Activated CD8-positive, alpha-beta memory T cell treated with anti-CD3 and anti-CD28 coated beads, Interleukin-2, amount 10 ng/mL, durations not matched to agents 7 days and 5 days (primary cell): ENCODE data around the gene DNASE2. TPM values are rescaled to one million over a fixed set of nuclear protein-coding genes. Genes with fewer than 3 reads are reported as not detected.

Experiments used
- ATAC-seq: fragments of 150-1000 bp; cut with Tn5 transposase; one replicate; pipeline ENCODE4 v1.10.0; 2021; ENCODE audit warnings: moderate library complexity
- CTCF ChIA-PET: fragments of 350-600 bp; sonication (Branson Sonifier 250); formaldehyde crosslinking; loops from one replicate; lab custom pipeline; 2021; ENCODE audit warnings: antibody characterized with exemption; lab: Charles Lee
- DNase-seq: peaks from one replicate; pipeline ENCODE4 v3.0.0-alpha.2; 2020
- H3K27ac Mint-ChIP-seq: one replicate; pipeline ENCODE4 v1.8.0; 2021; ENCODE audit warnings: mild to moderate bottlenecking, mixed read lengths
- H3K27me3 Mint-ChIP-seq: one replicate; pipeline ENCODE4 v1.8.0; 2021; ENCODE audit warnings: mixed read lengths
- H3K36me3 Mint-ChIP-seq: one replicate; pipeline ENCODE4 v1.8.0; 2021; ENCODE audit warnings: mild to moderate bottlenecking, mixed read lengths
- H3K4me1 Mint-ChIP-seq: one replicate; pipeline ENCODE4 v1.8.0; 2021; ENCODE audit warnings: mixed read lengths
- H3K4me3 Mint-ChIP-seq: one replicate; pipeline ENCODE4 v1.8.0; 2021; ENCODE audit warnings: mild to moderate bottlenecking, moderate library complexity, mixed read lengths
- H3K9me3 Mint-ChIP-seq: one replicate; pipeline ENCODE4 v1.8.0; 2022; ENCODE audit warnings: low read depth, mixed read lengths
- total RNA-seq, 2 experiments: library from RNA; stranded (reverse); gene quantifications; one replicate each; pipeline ENCODE4 v1.2.3, GENCODE V29; 2021

DNASE2 gene
- total RNA-seq, 2 experiments from 2014 or later = 32.5 to 34.1 TPM

- no peaks in the 10 kb centered on the region for H3K9me3 Mint-ChIP-seq
- H3K27ac Mint-ChIP-seq = no peak overlapping the region
- no peaks in the 10 kb centered on the region for H3K36me3 Mint-ChIP-seq
- H3K4me1 Mint-ChIP-seq = peaks cover 21% of the 10 kb centered on the region
- DNase-seq (no peak), ATAC-seq (no peak)
- H3K27me3 Mint-ChIP-seq = peaks cover 46% of the 10 kb centered on the region
- H3K4me3 Mint-ChIP-seq = no peak overlapping the region
- CTCF ChIA-PET = interaction anchor here (1.4 to 7.9 kb wide), 3 partner anchors 78 to 217 kb away, joined by 3 to 146 read pairs (median 123); no protein-coding TSS in a partner anchor
Observed at GRCh38 chr19:12843999-12844732, 37.1 kb downstream of the DNASE2 start.

- Mint-ChIP-seq H3K27ac (no peak overlapping the region), H3K4me3 (no peak overlapping the region), H3K4me1 (peaks cover 24% of the 10 kb centered on the region), H3K27me3 (peaks cover 51% of the 10 kb centered on the region), H3K36me3 (no peaks in the 10 kb centered on the region), H3K9me3 (no peaks in the 10 kb centered on the region)
- no peak for ATAC-seq
- DNase-seq = no peak
- CTCF ChIA-PET = interaction anchor here (7.9 kb wide), 1 partner anchor 85 kb away, joined by 123 read pairs; no protein-coding TSS in a partner anchor
Observed at GRCh38 chr19:12843328-12843727, 37.9 kb downstream of the DNASE2 start.

DNA sequence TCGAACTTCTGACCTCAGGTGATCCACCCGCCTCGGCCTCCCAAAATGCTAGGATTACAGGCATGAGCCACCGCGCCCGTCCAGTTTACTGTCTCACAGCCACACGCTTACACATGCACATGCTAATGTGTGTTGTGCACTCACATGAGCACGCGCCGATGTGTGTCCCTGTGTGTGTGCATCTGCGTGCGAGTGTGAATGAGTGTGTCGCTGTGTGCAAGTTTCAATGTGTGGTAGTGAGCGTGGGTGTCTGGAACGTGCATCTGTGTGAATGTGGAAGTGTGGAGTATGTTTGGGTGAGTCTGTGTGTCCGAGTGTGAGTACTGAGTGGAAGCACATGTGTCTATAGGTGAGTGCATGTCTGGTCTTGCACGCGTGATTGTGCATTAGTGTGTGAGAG is 38.7 kb downstream of the DNASE2 start:
- H3K36me3 Mint-ChIP-seq = no peaks in the 10 kb centered on the region
- H3K4me1 Mint-ChIP-seq = peaks cover 21% of the 10 kb centered on the region
- H3K4me3 Mint-ChIP-seq = no peak overlapping the region
- H3K27ac Mint-ChIP-seq = no peak overlapping the region
- H3K9me3 Mint-ChIP-seq = no peaks in the 10 kb centered on the region
- CTCF ChIA-PET = no interaction called here
- DNase-seq (no peak), ATAC-seq (no peak)
- H3K27me3 Mint-ChIP-seq = peaks cover 57% of the 10 kb centered on the region

DNA sequence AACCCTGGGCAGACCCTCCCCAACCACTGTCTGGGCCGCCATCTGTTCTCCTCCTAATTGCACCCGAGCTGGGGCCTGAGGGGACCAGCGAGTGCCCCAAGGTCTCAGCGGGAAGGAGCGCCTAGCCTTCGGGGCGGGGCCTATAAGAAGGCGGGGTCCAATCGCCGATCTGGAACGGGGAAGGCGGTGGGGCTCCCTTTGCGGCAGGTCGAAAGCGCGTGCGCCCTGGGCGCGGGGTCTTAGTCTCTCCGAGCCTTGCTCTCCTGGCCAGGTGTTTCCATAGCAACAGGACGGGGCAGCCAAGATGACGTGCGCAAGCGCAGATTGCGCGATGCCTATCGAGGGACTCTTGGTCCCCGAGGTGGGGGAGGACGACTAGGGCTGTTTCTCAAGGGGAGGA is 40.2 kb downstream of the DNASE2 start:
- CTCF ChIA-PET = interaction anchor here (1.0 kb wide), 1 partner anchor 80 kb away, joined by 4 read pairs; no protein-coding TSS in a partner anchor
- ATAC-seq (peak; percentile 14), DNase-seq (peak; percentile 45)
- Mint-ChIP-seq H3K4me3 (peak overlapping the region; percentile 22), H3K27me3 (peaks cover 63% of the 10 kb centered on the region), H3K27ac (no peak overlapping the region), H3K4me1 (peaks cover 16% of the 10 kb centered on the region), H3K9me3 (no peaks in the 10 kb centered on the region), H3K36me3 (no peaks in the 10 kb centered on the region)

GRCh38 chr19:12840091-12841079 is 40.9 kb downstream of the DNASE2 start:
- CTCF ChIA-PET = interaction anchor here (1.7 kb wide), 1 partner anchor 42 kb away, joined by 3 read pairs; no protein-coding TSS in a partner anchor
- Mint-ChIP-seq H3K9me3 (no peaks in the 10 kb centered on the region), H3K27ac (no peak overlapping the region), H3K4me3 (no peak overlapping the region), H3K36me3 (no peaks in the 10 kb centered on the region), H3K4me1 (peaks cover 16% of the 10 kb centered on the region), H3K27me3 (peaks cover 69% of the 10 kb centered on the region)
- ATAC-seq (peak; percentile 68), DNase-seq (peak; percentile 76)

GRCh38 chr19:12838886-12839756 is 42.1 kb downstream of the DNASE2 start:
- no peak for ATAC-seq
- Mint-ChIP-seq H3K4me3 (peak overlapping the region; percentile 9), H3K9me3 (no peaks in the 10 kb centered on the region)

GRCh38 chr19:12838182-12838885 is 42.9 kb downstream of the DNASE2 start, which contains the start of gene MAST1:
Gene MAST1 (plus strand): TSS chr19:12838515. CDS start chr19:12838573, 58 bp downstream.
- peak within 1 kb of the TSS; percentile 22 for H3K4me3 Mint-ChIP-seq
- no peaks in the 10 kb centered on the region for H3K9me3 Mint-ChIP-seq

More at GRCh38 chr19:12838886-12839756, 42.1 kb downstream of the DNASE2 start:
- Mint-ChIP-seq H3K4me1 (peaks cover 20% of the 10 kb centered on the region), H3K36me3 (no peaks in the 10 kb centered on the region), H3K27ac (no peak overlapping the region), H3K27me3 (peaks cover 77% of the 10 kb centered on the region)
- DNase-seq = peak; percentile 50
- CTCF ChIA-PET = interaction anchor here (1.0 to 1.7 kb wide), 4 partner anchors 8 to 73 kb away, joined by 3 to 8 read pairs (median 3); no protein-coding TSS in a partner anchor

GRCh38 chr19:12837225-12837624 is 44.0 kb downstream of the DNASE2 start:
- H3K4me1 Mint-ChIP-seq = peaks cover 31% of the 10 kb centered on the region
- H3K4me3 Mint-ChIP-seq = no peak overlapping the region
- H3K9me3 Mint-ChIP-seq = no peaks in the 10 kb centered on the region
- CTCF ChIA-PET = interaction anchor here (0.6 to 2.4 kb wide), 11 partner anchors 9 to 159 kb away, joined by 3 to 18 read pairs (median 3); no protein-coding TSS in a partner anchor
- H3K27ac Mint-ChIP-seq = no peak overlapping the region
- peaks cover 82% of the 10 kb centered on the region for H3K27me3 Mint-ChIP-seq
- DNase-seq (no peak), ATAC-seq (no peak)
- no peaks in the 10 kb centered on the region for H3K36me3 Mint-ChIP-seq

More at GRCh38 chr19:12838182-12838885, 42.9 kb downstream of the DNASE2 start, which contains the start of gene MAST1:
- peaks cover 77% of the 10 kb centered on the region for H3K27me3 Mint-ChIP-seq
- no peaks in the 10 kb centered on the region for H3K36me3 Mint-ChIP-seq
- ATAC-seq (peak; percentile 65), DNase-seq (peak; percentile 57)
- H3K4me1 Mint-ChIP-seq = peaks cover 22% of the 10 kb centered on the region
- H3K27ac Mint-ChIP-seq = no peak within 1 kb of the TSS
- CTCF ChIA-PET = interaction anchor here (1.0 to 1.7 kb wide), 5 partner anchors 8 to 72 kb away, joined by 3 to 8 read pairs (median 3); no protein-coding TSS in a partner anchor

DNA sequence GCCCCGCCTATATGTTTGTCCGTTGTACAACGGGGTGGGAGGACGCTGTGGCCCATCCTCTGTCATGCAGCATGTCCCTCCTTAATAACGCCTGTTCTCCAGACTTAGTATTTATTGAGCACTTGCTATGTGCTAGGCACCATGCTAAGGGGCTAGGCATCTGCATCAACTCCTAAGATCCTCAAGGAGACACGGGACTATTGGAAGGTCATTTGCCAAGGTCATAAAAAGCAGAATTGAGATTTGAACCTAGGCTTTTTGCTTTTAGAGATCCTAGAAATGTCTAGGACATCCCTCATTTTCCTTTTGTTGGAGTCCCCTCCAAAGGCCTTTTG is 44.8 kb downstream of the DNASE2 start:
- H3K9me3 Mint-ChIP-seq = no peaks in the 10 kb centered on the region
- H3K4me3 Mint-ChIP-seq = no peak overlapping the region
- H3K36me3 Mint-ChIP-seq = no peaks in the 10 kb centered on the region
- DNase-seq (no peak), ATAC-seq (no peak)
- CTCF ChIA-PET = interaction anchor here (0.6 to 2.4 kb wide), 9 partner anchors 11 to 159 kb away, joined by 3 to 18 read pairs (median 3); partner anchors contain the start of gene GCDH
- peaks cover 84% of the 10 kb centered on the region for H3K27me3 Mint-ChIP-seq
- no peak overlapping the region for H3K27ac Mint-ChIP-seq
- peaks cover 30% of the 10 kb centered on the region for H3K4me1 Mint-ChIP-seq

GRCh38 chr19:12834976-12835757 is 46.1 kb downstream of the DNASE2 start:
- Mint-ChIP-seq H3K4me3 (no peak overlapping the region), H3K36me3 (no peaks in the 10 kb centered on the region), H3K27ac (no peak overlapping the region), H3K27me3 (peaks cover 83% of the 10 kb centered on the region), H3K9me3 (no peaks in the 10 kb centered on the region), H3K4me1 (peaks cover 22% of the 10 kb centered on the region)
- DNase-seq (no peak), ATAC-seq (no peak)
- CTCF ChIA-PET = interaction anchor here (0.6 to 2.4 kb wide), 7 partner anchors 12 to 101 kb away, joined by 3 to 18 read pairs (median 6); partner anchors contain the start of genes RNASEH2A and TRIR

- no peaks in the 10 kb centered on the region for H3K9me3 Mint-ChIP-seq
- DNase-seq (no peak), ATAC-seq (no peak)
- H3K4me3 Mint-ChIP-seq = no peak within 1 kb of the TSS
- peaks cover 83% of the 10 kb centered on the region for H3K27me3 Mint-ChIP-seq
- H3K27ac Mint-ChIP-seq = no peak within 1 kb of the TSS
- CTCF ChIA-PET = interaction anchor here (0.6 to 2.2 kb wide), 7 partner anchors 13 to 100 kb away, joined by 3 to 9 read pairs (median 4); partner anchors contain the start of genes RNASEH2A and TRIR
- peaks cover 22% of the 10 kb centered on the region for H3K4me1 Mint-ChIP-seq
- H3K36me3 Mint-ChIP-seq = no peaks in the 10 kb centered on the region
Observed at GRCh38 chr19:12834566-12834943, 46.7 kb downstream of the DNASE2 start, which contains the start of gene RTBDN. Gene RTBDN (minus strand): TSS chr19:12834579. CDS start chr19:12829979, 4,600 bp downstream.
